Parathyroid adenoma (tissue), 2 donors: ENCODE results near the gene DZIP1.

Source experiments
- H2AFZ ChIP-seq: fragments of 300-600 bp; sonication (generic); one replicate; pipeline ENCODE4 v1.7.0; 2017; ENCODE audit warnings: antibody characterized with exemption, mild to moderate bottlenecking
- H3K27ac ChIP-seq: fragments of 300-600 bp; sonication (generic); one replicate; pipeline ENCODE4 v1.7.0; 2017
- H3K27me3 ChIP-seq: fragments of 300-600 bp; sonication (generic); one replicate; pipeline ENCODE4 v1.7.0; 2017; ENCODE audit warnings: low read length; ENCODE audit not compliant: control insufficient read depth, insufficient read depth
- H3K36me3 ChIP-seq: fragments of 300-600 bp; sonication (generic); one replicate; pipeline ENCODE4 v1.7.0; 2017; ENCODE audit warnings: low read length; ENCODE audit not compliant: control insufficient read depth, insufficient read depth
- H3K4me1 ChIP-seq: fragments of 300-600 bp; sonication (generic); one replicate; pipeline ENCODE4 v1.7.0; 2017; ENCODE audit warnings: control low read depth
- H3K4me2 ChIP-seq: fragments of 300-600 bp; sonication (generic); one replicate; pipeline ENCODE4 v1.7.0; 2017; ENCODE audit warnings: low read length
- H3K4me3 ChIP-seq: fragments of 300-600 bp; sonication (generic); one replicate; pipeline ENCODE4 v1.7.0; 2017; ENCODE audit warnings: low read depth, low read length
- H3K79me2 ChIP-seq: fragments of 300-600 bp; sonication (generic); one replicate; pipeline ENCODE4 v1.7.0; 2017; ENCODE audit warnings: control low read depth
- H3K9ac ChIP-seq: fragments of 300-600 bp; sonication (generic); one replicate; pipeline ENCODE4 v1.7.0; 2017; ENCODE audit warnings: mild to moderate bottlenecking
- H3K9me3 ChIP-seq: fragments of 300-600 bp; sonication (generic); one replicate; pipeline ENCODE4 v1.7.0; 2017; ENCODE audit warnings: low read length; ENCODE audit not compliant: control insufficient read depth
- TF ChIP-seq, protein P1 (sequence below): fragments of 300-600 bp; sonication (generic); IDR thresholded peaks from one replicate; pipeline ENCODE4 v1.7.0; 2017; ENCODE audit warnings: antibody characterized with exemption, mild to moderate bottlenecking
- donor health status: primary hyperparathyroidism.

Gene DZIP1

DNA sequence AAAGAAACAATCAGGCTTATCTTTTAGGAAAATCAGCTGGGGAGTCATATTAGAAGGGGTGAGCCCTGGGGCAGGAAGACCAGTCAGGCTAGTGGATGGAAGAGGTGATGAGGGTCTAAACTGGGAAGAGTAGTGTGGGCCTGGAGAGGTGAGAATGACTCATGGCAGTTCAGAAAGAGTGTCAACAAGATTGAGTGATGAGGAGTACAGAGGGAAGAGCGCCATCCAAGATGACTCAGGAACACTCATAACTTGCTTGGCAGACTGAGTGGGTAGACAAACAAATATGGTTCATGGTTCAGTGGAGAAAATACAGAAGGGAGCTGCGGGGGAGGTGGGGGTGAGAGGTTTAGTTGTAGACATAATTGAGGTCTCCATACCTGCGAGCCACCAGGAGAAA lies 109.3 kb downstream of the DZIP1 start:
- Histone ChIP-seq H3K79me2 (no peaks in the 10 kb centered on the region), H3K36me3 (no peaks in the 10 kb centered on the region), H3K4me1 (no peaks in the 10 kb centered on the region), H3K4me2 (no peak overlapping the region), H3K9ac (no peak overlapping the region), H3K4me3 (no peak overlapping the region), H3K27ac (no peak overlapping the region), H3K27me3 (no peaks in the 10 kb centered on the region), H2AFZ (no peak overlapping the region), H3K9me3 (no peaks in the 10 kb centered on the region)
- TF ChIP-seq, protein P1, sequence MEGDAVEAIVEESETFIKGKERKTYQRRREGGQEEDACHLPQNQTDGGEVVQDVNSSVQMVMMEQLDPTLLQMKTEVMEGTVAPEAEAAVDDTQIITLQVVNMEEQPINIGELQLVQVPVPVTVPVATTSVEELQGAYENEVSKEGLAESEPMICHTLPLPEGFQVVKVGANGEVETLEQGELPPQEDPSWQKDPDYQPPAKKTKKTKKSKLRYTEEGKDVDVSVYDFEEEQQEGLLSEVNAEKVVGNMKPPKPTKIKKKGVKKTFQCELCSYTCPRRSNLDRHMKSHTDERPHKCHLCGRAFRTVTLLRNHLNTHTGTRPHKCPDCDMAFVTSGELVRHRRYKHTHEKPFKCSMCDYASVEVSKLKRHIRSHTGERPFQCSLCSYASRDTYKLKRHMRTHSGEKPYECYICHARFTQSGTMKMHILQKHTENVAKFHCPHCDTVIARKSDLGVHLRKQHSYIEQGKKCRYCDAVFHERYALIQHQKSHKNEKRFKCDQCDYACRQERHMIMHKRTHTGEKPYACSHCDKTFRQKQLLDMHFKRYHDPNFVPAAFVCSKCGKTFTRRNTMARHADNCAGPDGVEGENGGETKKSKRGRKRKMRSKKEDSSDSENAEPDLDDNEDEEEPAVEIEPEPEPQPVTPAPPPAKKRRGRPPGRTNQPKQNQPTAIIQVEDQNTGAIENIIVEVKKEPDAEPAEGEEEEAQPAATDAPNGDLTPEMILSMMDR = no peak

DNA sequence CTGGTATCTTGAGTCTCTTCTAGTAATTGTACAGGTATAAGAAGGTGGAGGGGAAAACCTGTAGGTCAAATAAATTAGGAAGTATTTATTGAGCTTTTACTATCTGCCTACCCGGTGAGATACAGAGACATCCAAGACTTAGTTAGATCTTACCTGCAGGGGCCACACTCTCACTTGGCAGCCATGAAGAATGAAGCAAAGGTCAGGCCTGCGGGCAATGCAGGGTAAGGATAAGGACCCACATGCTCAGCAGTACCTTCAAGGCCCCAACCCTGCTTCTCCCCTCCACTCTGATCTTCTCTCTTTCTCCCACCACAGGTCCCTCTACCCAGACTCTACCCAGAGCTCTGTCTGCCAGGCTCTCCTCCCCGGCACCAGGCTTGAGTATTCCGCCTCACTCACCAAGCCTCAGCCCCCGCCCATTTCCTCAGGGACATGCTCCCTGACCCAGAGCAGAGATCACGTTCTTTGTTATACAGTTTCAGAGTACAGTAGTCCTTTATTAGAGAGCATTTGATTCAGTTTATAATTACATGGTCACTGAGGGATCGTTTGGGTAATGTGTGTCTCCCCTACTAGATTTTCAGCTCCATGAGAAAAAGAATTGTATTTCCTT lies 110.9 kb downstream of the DZIP1 start:
- H3K4me2 ChIP-seq = no peak overlapping the region
- no peak overlapping the region for H3K4me3 ChIP-seq
- no peaks in the 10 kb centered on the region for H3K36me3 ChIP-seq
- no peaks in the 10 kb centered on the region for H3K4me1 ChIP-seq
- no peaks in the 10 kb centered on the region for H3K79me2 ChIP-seq
- no peak overlapping the region for H2AFZ ChIP-seq
- no peak overlapping the region for H3K9ac ChIP-seq
- TF ChIP-seq, protein P1 = no peak
- no peaks in the 10 kb centered on the region for H3K9me3 ChIP-seq
- no peaks in the 10 kb centered on the region for H3K27me3 ChIP-seq
- no peak overlapping the region for H3K27ac ChIP-seq

DNA sequence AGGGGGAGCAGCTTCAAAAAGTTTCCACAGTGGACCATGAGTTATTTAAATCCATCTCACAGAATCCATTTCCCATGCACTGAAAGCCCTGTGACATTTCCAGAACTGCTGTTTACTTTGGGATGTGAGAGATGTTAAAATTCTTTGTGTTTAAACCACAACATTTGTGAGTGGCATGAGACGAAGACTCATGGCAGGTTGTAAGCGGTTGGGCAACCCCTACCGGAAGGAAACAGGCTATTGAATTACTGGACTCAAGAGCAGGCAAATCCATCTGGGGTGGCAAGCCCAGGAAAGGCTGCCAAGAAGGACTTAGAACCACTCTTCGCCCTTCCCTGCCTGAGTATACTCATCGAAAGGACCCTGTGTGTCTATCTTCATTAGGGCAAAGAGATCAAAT lies 114.3 kb downstream of the DZIP1 start:
- Histone ChIP-seq H3K36me3 (no peaks in the 10 kb centered on the region), H2AFZ (no peak overlapping the region), H3K4me1 (no peaks in the 10 kb centered on the region), H3K79me2 (no peaks in the 10 kb centered on the region), H3K9ac (no peak overlapping the region), H3K4me2 (no peak overlapping the region), H3K27me3 (no peaks in the 10 kb centered on the region), H3K9me3 (no peaks in the 10 kb centered on the region), H3K4me3 (no peak overlapping the region), H3K27ac (no peak overlapping the region)
- TF ChIP-seq, protein P1 = no peak
